ENCODE measurements around the gene CARMIL1. TPM values are rescaled to one million over a fixed set of nuclear protein-coding genes. Genes with fewer than 3 reads are reported as not detected.

Gene CARMIL1
- total and polyA plus RNA-seq, 10 of the 15 experiments (the other 5 are each of a cell fraction or from before 2014, with no cell fraction given) = 6.4 to 18.1 (median 10.3) TPM

- no peak for TF ChIP-seq CEBPZ (IDR thresholded peaks at IDR 0.05; ENCODE audit: low read depth, low read length)
- TF ChIP-seq NR2C2 (IDR thresholded peaks at IDR 0.05; ENCODE audit: borderline replicate concordance, control insufficient read depth, insufficient read length, low read depth) = no peak
Observed at GRCh38 chr6:25414755-25415154, 135.6 kb downstream of the CARMIL1 start (continued).

- in situ Hi-C loops (cut with MboI) = no loop called here
- no peak overlapping the region for H3K4me2 ChIP-seq (ENCODE audit: control insufficient read depth, insufficient read depth)
- no peak overlapping the region for H2AFZ ChIP-seq (ENCODE audit: control insufficient read depth, low read depth, low read length)
- ChIA-PET SMC1A (ENCODE audit: uncharacterized antibody, unreplicated experiment) (interaction anchor here (1.0 to 3.5 kb wide), 2 partner anchors 11 to 13 kb away, joined by 3 to 22 read pairs; no protein-coding TSS in a partner anchor), POLR2A (no interaction called here), RAD21 (ENCODE audit: unreplicated experiment) (no interaction called here), CTCF (interaction anchor here (1.6 kb wide), 1 partner anchor 10 kb away, joined by 4 read pairs; no protein-coding TSS in a partner anchor)
- no peak overlapping the region for H3K9ac ChIP-seq (ENCODE audit: control insufficient read depth, insufficient read depth, low read length)
- FAIRE-seq (no peak), DNase-seq (ENCODE audit: low read depth, low spot score) (no peak), ATAC-seq (no peak)
- H3K36me3 ChIP-seq (ENCODE audit: control insufficient read depth in 2 of 2, insufficient read depth in 2 of 2, low read length in 1 of 2) = no peaks in the 10 kb centered on the region
- BruUV-seq (replicated peaks) = no TSS peak
- H3K4me3 ChIP-seq = no peak overlapping the region
- H3K27me3 ChIP-seq (replicated peaks in 1 of 2; ENCODE audit: control insufficient read depth in 2 of 2, insufficient read depth in 2 of 2, low read length in 1 of 2) = no peaks in the 10 kb centered on the region
- no peaks in the 10 kb centered on the region for H4K20me1 ChIP-seq (ENCODE audit: control insufficient read depth, insufficient read depth)
- intact Hi-C loops (cut with micrococcal nuclease; ENCODE audit: unreplicated experiment) = no loop called here
- no peaks in the 10 kb centered on the region for H3K4me1 ChIP-seq (ENCODE audit: control insufficient read depth, insufficient read depth, low read length)
- H3K27ac ChIP-seq (ENCODE audit: control insufficient read depth, insufficient read depth) = no peak overlapping the region
- no peaks in the 10 kb centered on the region for H3K79me2 ChIP-seq (ENCODE audit: control insufficient read depth, insufficient read depth, low read length)
- no peaks in the 10 kb centered on the region; the same call in 2 of the 3 replicates for H3K9me3 ChIP-seq (replicated peaks; ENCODE audit: control insufficient read depth, insufficient read depth, low read length)
- WGBS (ENCODE audit: insufficient coverage, insufficient replicate concordance, low lambda C conversion rate, missing lambda C conversion rate) = 0% methylated on average over 2 of the region's 2 CpGs
- TF ChIP-seq IKZF2 (IDR thresholded peaks at IDR 0.05) (no peak), NBN (IDR thresholded peaks at IDR 0.05) (no peak)
Observed at GRCh38 chr6:25415274-25415673, 136.1 kb downstream of the CARMIL1 start.
